H1 (cell line): ENCODE measurements around the gene EFCAB6.

Experiments
- EGR1 ChIP-seq: IDR thresholded peaks from 2 replicates; pipeline ENCODE4 v1.6.1; 2011; ENCODE audit warnings: low read depth, low read length, borderline replicate concordance
- HDAC6 ChIP-seq: IDR thresholded peaks from one replicate; pipeline ENCODE4 v1.7.1; 2012; ENCODE audit warnings: low read depth, mild to moderate bottlenecking, inconsistent platforms, low read length, moderate library complexity
- JUND ChIP-seq: IDR thresholded peaks from 2 replicates; pipeline ENCODE4 v1.6.1; 2011; ENCODE audit warnings: mild to moderate bottlenecking, improper control_type of control experiment, low read length
- KDM5A ChIP-seq: fragments of 200-600 bp; IDR thresholded peaks from 2 replicates; pipeline ENCODE4 v1.7.1; 2012; ENCODE audit warnings: mild to moderate bottlenecking, low read length, inconsistent platforms, mixed read lengths
- RBBP5 ChIP-seq: IDR thresholded peaks from 2 replicates; pipeline ENCODE4 v1.7.1; 2012; ENCODE audit warnings: low read depth, mild to moderate bottlenecking, inconsistent platforms, low read length, moderate library complexity, borderline replicate concordance
- RFX5 ChIP-seq: IDR thresholded peaks from 2 replicates; pipeline ENCODE4 v1.6.1; 2011; ENCODE audit warnings: low read depth, low read length, improper control_type of control experiment, borderline replicate concordance
- RNF2 ChIP-seq: fragments of 200-900, 300-1000 bp; sonication (generic); IDR thresholded peaks from 2 replicates; pipeline ENCODE4 v1.7.1; 2016; ENCODE audit warnings: borderline replicate concordance, low read depth, mild to moderate bottlenecking, antibody characterized with exemption, low read length; ENCODE audit not compliant: poor library complexity, severe bottlenecking; ENCODE audit errors: missing control alignments
- TCF12 ChIP-seq: IDR thresholded peaks from 2 replicates; pipeline ENCODE4 v1.6.1; 2011; ENCODE audit warnings: low read depth, mild to moderate bottlenecking, low read length
- TF ChIP-seq, protein P1 (sequence below), 3 experiments: IDR thresholded peaks; 1 replicate in 2 of 3; 2 replicates in 1 of 3; pipeline versions ENCODE4 v1.5.1 to v1.6.1; 2011; ENCODE audit warnings: low read length in 3 of 3, mild to moderate bottlenecking in 3 of 3, inconsistent platforms in 2 of 3, low read depth in 1 of 3, moderate library complexity in 1 of 3; ENCODE audit not compliant: insufficient read depth in 1 of 3; ENCODE audit errors: control extremely low read depth in 1 of 3

DNA sequence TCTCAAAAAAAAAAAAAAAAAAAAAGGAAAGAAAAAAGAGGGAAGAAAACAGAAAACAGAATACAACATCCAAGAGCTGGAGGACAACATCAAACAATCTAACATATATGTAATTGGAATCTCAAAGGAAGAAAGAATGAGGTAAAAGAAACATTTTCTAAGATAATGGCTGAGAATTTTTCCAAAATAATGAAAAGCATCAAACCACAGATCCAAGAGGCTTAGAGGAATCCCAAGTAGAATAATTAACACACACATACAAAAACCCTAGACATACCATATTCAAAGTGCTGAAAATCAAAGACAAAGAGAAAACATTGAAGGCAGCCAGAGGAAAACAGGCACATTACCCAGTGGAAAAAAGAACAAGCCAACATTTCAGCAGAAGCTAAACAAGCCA is 45.3 kb upstream of the EFCAB6 start:
- TF ChIP-seq RFX5 (no peak), EGR1 (no peak), KDM5A (no peak), TCF12 (no peak), HDAC6 (no peak), JUND (no peak), RBBP5 (no peak), RNF2 (no peak)
- TF ChIP-seq, protein P1, sequence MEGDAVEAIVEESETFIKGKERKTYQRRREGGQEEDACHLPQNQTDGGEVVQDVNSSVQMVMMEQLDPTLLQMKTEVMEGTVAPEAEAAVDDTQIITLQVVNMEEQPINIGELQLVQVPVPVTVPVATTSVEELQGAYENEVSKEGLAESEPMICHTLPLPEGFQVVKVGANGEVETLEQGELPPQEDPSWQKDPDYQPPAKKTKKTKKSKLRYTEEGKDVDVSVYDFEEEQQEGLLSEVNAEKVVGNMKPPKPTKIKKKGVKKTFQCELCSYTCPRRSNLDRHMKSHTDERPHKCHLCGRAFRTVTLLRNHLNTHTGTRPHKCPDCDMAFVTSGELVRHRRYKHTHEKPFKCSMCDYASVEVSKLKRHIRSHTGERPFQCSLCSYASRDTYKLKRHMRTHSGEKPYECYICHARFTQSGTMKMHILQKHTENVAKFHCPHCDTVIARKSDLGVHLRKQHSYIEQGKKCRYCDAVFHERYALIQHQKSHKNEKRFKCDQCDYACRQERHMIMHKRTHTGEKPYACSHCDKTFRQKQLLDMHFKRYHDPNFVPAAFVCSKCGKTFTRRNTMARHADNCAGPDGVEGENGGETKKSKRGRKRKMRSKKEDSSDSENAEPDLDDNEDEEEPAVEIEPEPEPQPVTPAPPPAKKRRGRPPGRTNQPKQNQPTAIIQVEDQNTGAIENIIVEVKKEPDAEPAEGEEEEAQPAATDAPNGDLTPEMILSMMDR (IDR thresholded peaks at IDR 0.05; ENCODE audit: control extremely low read depth in 1 of 3, insufficient read depth in 1 of 3, low read depth in 1 of 3, low read length in 3 of 3): no peak
